ENCODE data around the gene ABHD15.
A peak's percentile ranks its signal among the peaks of the same experiment; 100 is the strongest.

The ABHD15 gene

DNA sequence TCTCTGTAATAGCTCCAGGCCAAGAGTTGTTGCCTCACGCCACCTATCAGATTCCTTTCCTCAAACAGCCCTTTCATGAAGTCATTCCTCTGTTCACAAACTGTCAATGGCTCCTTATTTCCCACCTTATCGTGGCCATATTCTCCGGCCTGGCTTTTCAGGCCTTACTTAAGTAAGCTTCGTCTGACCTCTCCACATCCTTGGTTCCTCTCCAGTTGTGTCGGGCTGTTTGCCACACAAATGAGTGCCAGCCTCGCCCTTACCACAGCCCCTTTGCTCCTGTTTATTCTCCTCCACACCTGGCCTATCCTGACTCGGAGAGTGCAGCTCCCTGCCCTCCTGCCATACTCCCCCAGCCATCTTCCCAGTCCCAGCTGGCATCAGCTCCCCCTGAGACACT is 3.7 kb upstream of the ABHD15 start:
- TF ChIP-seq, protein P1, sequence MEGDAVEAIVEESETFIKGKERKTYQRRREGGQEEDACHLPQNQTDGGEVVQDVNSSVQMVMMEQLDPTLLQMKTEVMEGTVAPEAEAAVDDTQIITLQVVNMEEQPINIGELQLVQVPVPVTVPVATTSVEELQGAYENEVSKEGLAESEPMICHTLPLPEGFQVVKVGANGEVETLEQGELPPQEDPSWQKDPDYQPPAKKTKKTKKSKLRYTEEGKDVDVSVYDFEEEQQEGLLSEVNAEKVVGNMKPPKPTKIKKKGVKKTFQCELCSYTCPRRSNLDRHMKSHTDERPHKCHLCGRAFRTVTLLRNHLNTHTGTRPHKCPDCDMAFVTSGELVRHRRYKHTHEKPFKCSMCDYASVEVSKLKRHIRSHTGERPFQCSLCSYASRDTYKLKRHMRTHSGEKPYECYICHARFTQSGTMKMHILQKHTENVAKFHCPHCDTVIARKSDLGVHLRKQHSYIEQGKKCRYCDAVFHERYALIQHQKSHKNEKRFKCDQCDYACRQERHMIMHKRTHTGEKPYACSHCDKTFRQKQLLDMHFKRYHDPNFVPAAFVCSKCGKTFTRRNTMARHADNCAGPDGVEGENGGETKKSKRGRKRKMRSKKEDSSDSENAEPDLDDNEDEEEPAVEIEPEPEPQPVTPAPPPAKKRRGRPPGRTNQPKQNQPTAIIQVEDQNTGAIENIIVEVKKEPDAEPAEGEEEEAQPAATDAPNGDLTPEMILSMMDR (IDR thresholded peaks at IDR 0.05; ENCODE audit: control extremely low read depth, extremely low read depth, low read depth, missing control alignments) = no peak
- ChIA-PET POLR2A (no interaction called here), CTCF (interaction anchor here (1.1 to 14.3 kb wide), 10 partner anchors 9 to 360 kb away, joined by 3 to 172 read pairs (median 9); partner anchors contain the start of gene GIT1)
- DNase-seq (ENCODE audit: extremely low spot score) = no peak

GRCh38 chr17:29569245-29569950 is 2.6 kb upstream of the ABHD15 start:
- ChIA-PET CTCF (interaction anchor here (0.8 to 14.3 kb wide), 9 partner anchors 10 to 421 kb away, joined by 3 to 172 read pairs (median 6); no protein-coding TSS in a partner anchor), POLR2A (no interaction called here)
- TF ChIP-seq, protein P1 (IDR thresholded peaks at IDR 0.05; ENCODE audit: control extremely low read depth, extremely low read depth, low read depth, missing control alignments) = no peak
- no peak for DNase-seq (ENCODE audit: extremely low spot score)

DNA sequence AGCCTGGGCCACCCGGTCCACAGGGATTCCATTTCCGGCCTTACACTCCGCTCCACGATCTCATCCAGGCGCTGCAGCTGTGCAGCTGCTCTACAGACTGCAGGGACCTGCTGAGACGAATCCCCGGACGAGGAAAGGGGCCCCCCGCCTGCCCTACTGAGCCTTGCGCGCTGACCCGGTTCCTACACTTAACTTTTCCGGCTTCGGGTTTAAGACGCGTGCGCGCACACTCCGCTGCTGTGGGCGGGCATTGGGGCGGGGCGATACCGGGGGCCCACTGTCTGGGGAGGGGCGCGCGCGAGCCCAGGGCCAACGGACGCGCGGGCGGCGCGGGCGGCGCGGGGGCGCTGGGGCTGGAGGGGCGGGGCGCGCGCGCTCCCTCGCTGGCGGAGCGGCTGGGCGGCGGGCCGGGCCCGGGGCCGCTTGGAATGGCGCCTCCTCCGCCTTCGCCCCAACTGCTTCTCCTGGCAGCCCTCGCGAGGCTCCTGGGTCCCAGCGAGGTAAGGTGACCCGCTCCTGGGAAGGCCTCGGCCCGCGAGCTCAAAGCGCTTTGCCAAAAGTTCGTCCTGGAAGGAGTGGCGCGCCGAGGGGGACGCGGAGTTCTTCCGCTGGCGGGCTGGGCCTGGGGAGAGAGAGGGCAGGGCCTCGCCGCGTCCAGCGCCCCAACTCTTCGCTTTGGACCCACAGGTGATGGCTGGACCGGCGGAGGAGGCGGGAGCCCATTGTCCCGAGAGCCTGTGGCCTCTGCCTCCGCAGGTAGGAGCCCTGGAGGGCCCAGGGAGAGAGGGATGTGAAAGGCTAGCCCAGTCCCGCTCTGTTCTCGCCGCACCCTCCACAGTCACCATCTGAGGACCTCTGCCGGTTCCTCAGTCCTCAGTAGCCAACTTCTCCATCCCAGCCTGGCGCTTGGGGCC is 1.8 kb upstream of the ABHD15 start, which contains the start of gene TP53I13:
TSS of gene TP53I13 (plus strand) at position 371 of the 914 bp plus-strand sequence. CDS start at position 429, 58 bp downstream.
- CTCF ChIA-PET = interaction anchor here (0.6 to 12.2 kb wide), 15 partner anchors 11 to 603 kb away, joined by 3 to 94 read pairs (median 6); no protein-coding TSS in a partner anchor
- POLR2A ChIA-PET = interaction anchor here (0.6 kb wide), 1 partner anchor 54 kb away, joined by 6 read pairs; no protein-coding TSS in a partner anchor
- peak; percentile 89 for DNase-seq (ENCODE audit: extremely low spot score)
- TF ChIP-seq, protein P1 (IDR thresholded peaks at IDR 0.05; ENCODE audit: control extremely low read depth, extremely low read depth, low read depth, missing control alignments) = no peak

DNA sequence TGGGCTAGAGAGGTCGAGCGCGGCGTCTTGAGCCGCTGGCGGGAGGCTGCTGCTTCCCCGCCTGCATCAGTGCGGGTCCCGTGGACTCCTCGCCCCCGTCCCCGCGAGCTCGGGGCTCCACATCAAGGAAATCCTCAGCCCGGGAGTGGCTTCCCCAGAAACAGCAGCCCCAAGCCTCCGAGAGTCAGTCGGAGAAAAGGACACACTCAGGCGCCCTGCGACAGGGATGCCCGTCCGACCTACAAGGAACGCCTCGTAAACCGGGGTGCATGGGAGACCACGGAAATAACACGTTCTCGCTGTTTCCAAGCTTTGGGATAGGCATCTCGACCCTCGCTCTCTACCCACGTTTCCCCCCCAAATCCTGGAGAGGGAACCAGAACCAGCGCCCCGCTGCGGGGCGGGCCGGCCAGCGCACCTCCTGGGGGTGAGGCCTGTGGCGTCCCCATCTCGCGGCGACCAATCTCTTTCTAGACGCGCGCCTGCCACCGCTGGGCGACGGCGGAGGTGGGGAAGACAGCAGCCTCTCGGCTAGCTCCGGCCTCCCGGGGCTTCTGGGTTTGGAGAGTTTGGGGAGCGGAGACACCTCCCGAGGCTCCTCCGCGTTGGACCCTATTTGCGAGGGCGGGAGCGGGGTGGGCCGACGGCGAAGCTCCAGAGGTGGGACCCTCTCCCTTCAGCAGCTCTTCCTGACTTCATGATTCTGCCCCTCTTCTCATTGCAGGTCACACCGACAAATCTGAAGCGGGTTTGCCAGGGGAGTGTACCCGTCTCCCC is 905 bp upstream of the ABHD15 start:
- TF ChIP-seq, protein P1 (IDR thresholded peaks at IDR 0.05; ENCODE audit: control extremely low read depth, extremely low read depth, low read depth, missing control alignments) = peak; percentile 45
- DNase-seq (ENCODE audit: extremely low spot score) = peak; percentile 85
- ChIA-PET POLR2A (interaction anchor here (0.6 kb wide), 1 partner anchor 53 kb away, joined by 6 read pairs; no protein-coding TSS in a partner anchor), CTCF (interaction anchor here (0.6 to 12.2 kb wide), 11 partner anchors 12 to 602 kb away, joined by 3 to 94 read pairs (median 4); no protein-coding TSS in a partner anchor)

DNA sequence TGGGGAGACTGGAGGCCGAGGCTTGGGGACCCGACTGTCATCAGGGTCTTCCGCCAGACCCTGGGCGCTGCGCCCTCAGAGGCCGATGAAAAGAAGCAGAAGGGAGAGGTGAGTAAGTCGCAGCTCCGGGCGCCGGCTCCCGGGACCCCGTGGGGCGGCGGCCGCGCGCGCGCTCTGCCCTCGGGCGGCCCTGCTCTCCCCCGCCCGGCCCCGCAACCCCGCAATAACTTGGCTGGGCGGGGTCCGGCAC is 392 bp upstream of the ABHD15 start:
- CTCF ChIA-PET = interaction anchor here (1.0 to 12.2 kb wide), 9 partner anchors 12 to 422 kb away, joined by 3 to 94 read pairs (median 6); no protein-coding TSS in a partner anchor
- no peak for DNase-seq (ENCODE audit: extremely low spot score)
- POLR2A ChIA-PET = interaction anchor here (1.0 kb wide), 1 partner anchor 8 kb away, joined by 3 read pairs; no protein-coding TSS in a partner anchor
- TF ChIP-seq, protein P1 (IDR thresholded peaks at IDR 0.05; ENCODE audit: control extremely low read depth, extremely low read depth, low read depth, missing control alignments) = no peak

Data from GM10248 (cell line).